ENCODE measurements around the gene LSM2. TPM values are rescaled to one million over a fixed set of nuclear protein-coding genes. Genes with fewer than 3 reads are reported as not detected.
"Not testable (repeated sequence)": the region's sequence is repeated elsewhere in the genome, so short reads cannot be mapped to it uniquely, and the experiment has no call there.

The LSM2 gene
- total RNA-seq, 1 experiment from 2014 or later = 45.6 TPM

- DNase-seq (ENCODE audit: low read depth, low spot score) = peak; percentile 82
- in situ Hi-C loops (cut with HindIII; ENCODE audit: low pct_unique_long_range_greater_than_20kb, low sequenced_read_pairs) = no loop called here
Observed at GRCh38 chr6:31814677-31815024, 7.9 kb upstream of the LSM2 start.

- no peak for DNase-seq (ENCODE audit: low read depth, low spot score)
- in situ Hi-C loops (cut with HindIII; ENCODE audit: low pct_unique_long_range_greater_than_20kb, low sequenced_read_pairs) = no loop called here
Observed at GRCh38 chr6:31813465-31813849, 6.7 kb upstream of the LSM2 start.

GRCh38 chr6:31811645-31812044, 4.9 kb upstream of the LSM2 start:
- in situ Hi-C loops (cut with HindIII; ENCODE audit: low pct_unique_long_range_greater_than_20kb, low sequenced_read_pairs) = no loop called here
- no peak for DNase-seq (ENCODE audit: low read depth, low spot score)

GRCh38 chr6:31808599-31808998, 1.8 kb upstream of the LSM2 start:
- in situ Hi-C loops (cut with HindIII; ENCODE audit: low pct_unique_long_range_greater_than_20kb, low sequenced_read_pairs) = not testable (repeated sequence)

GRCh38 chr6:31805939-31806469, 762 bp downstream of the LSM2 start:
- in situ Hi-C loops (cut with HindIII; ENCODE audit: low pct_unique_long_range_greater_than_20kb, low sequenced_read_pairs) = no loop called here
- DNase-seq (ENCODE audit: low read depth, low spot score) = no peak

More at GRCh38 chr6:31808599-31808998, 1.8 kb upstream of the LSM2 start:
- DNase-seq (ENCODE audit: low read depth, low spot score) = not testable (repeated sequence)

GRCh38 chr6:31801031-31801927, 5.5 kb downstream of the LSM2 start:
- DNase-seq (ENCODE audit: low read depth, low spot score); in situ Hi-C loops (cut with HindIII; ENCODE audit: low pct_unique_long_range_greater_than_20kb, low sequenced_read_pairs): not testable (repeated sequence)

GRCh38 chr6:31799781-31800180, 7.0 kb downstream of the LSM2 start:
- in situ Hi-C loops (cut with HindIII; ENCODE audit: low pct_unique_long_range_greater_than_20kb, low sequenced_read_pairs) = no loop called here
- no peak for DNase-seq (ENCODE audit: low read depth, low spot score)

- no peak for DNase-seq (ENCODE audit: low read depth, low spot score)
- in situ Hi-C loops (cut with HindIII; ENCODE audit: low pct_unique_long_range_greater_than_20kb, low sequenced_read_pairs) = no loop called here
Observed at GRCh38 chr6:31797588-31797987, 9.2 kb downstream of the LSM2 start.

- in situ Hi-C loops (cut with HindIII; ENCODE audit: low pct_unique_long_range_greater_than_20kb, low sequenced_read_pairs) = no loop called here
- DNase-seq (ENCODE audit: low read depth, low spot score) = no peak
Observed at GRCh38 chr6:31796993-31797385, 9.8 kb downstream of the LSM2 start.

- DNase-seq (ENCODE audit: low read depth, low spot score) = peak; percentile 89
- in situ Hi-C loops (cut with HindIII; ENCODE audit: low pct_unique_long_range_greater_than_20kb, low sequenced_read_pairs) = no loop called here
Observed at GRCh38 chr6:31795616-31796298, 11.0 kb downstream of the LSM2 start, which contains the start of gene VARS1. TSS of gene VARS1 (minus strand) at chr6:31795752. CDS start at chr6:31795217, 535 bp downstream.

GRCh38 chr6:31794866-31795615, 11.7 kb downstream of the LSM2 start:
- no peak for DNase-seq (ENCODE audit: low read depth, low spot score)
- in situ Hi-C loops (cut with HindIII; ENCODE audit: low pct_unique_long_range_greater_than_20kb, low sequenced_read_pairs) = no loop called here

- in situ Hi-C loops (cut with HindIII; ENCODE audit: low pct_unique_long_range_greater_than_20kb, low sequenced_read_pairs) = no loop called here
- no peak for DNase-seq (ENCODE audit: low read depth, low spot score)
Observed at GRCh38 chr6:31794294-31794865, 12.4 kb downstream of the LSM2 start.

- in situ Hi-C loops (cut with HindIII; ENCODE audit: low pct_unique_long_range_greater_than_20kb, low sequenced_read_pairs); DNase-seq (ENCODE audit: low read depth, low spot score): not testable (repeated sequence)
Observed at GRCh38 chr6:31793927-31794245, 12.9 kb downstream of the LSM2 start.

- DNase-seq (ENCODE audit: low read depth, low spot score) = no peak
Observed at GRCh38 chr6:31792761-31793171, 14.0 kb downstream of the LSM2 start.

GRCh38 chr6:31792090-31792374, 14.7 kb downstream of the LSM2 start:
- in situ Hi-C loops (cut with HindIII; ENCODE audit: low pct_unique_long_range_greater_than_20kb, low sequenced_read_pairs) = no loop called here
- no peak for DNase-seq (ENCODE audit: low read depth, low spot score)

More at GRCh38 chr6:31792761-31793171, 14.0 kb downstream of the LSM2 start:
- in situ Hi-C loops (cut with HindIII; ENCODE audit: low pct_unique_long_range_greater_than_20kb, low sequenced_read_pairs) = no loop called here

GRCh38 chr6:31791324-31792089, 15.3 kb downstream of the LSM2 start:
- DNase-seq (ENCODE audit: low read depth, low spot score) = peak; percentile 69
- in situ Hi-C loops (cut with HindIII; ENCODE audit: low pct_unique_long_range_greater_than_20kb, low sequenced_read_pairs) = no loop called here

GRCh38 chr6:31785475-31785874, 21.3 kb downstream of the LSM2 start:
- in situ Hi-C loops (cut with HindIII; ENCODE audit: low pct_unique_long_range_greater_than_20kb, low sequenced_read_pairs) = no loop called here
- no peak for DNase-seq (ENCODE audit: low read depth, low spot score)
